HG03439 (cell line): ENCODE measurements around the gene LIPJ.

Experiments
- ATAC-seq: cut with Tn5 transposase; IDR thresholded peaks from one replicate; pipeline ENCODE4 v1.9.1; 2021; ENCODE audit warnings: mild to moderate bottlenecking, moderate library complexity; ENCODE audit not compliant: unreplicated experiment

The LIPJ gene

GRCh38 chr10:88594482-88594881 lies 7.9 kb downstream of the LIPJ start:
- no peak for ATAC-seq

- ATAC-seq, result peak; percentile 80
These were observed 11.5 kb downstream of the LIPJ start for GRCh38 chr10:88598055-88598454.

GRCh38 chr10:88608052-88608732 lies 21.6 kb downstream of the LIPJ start:
- ATAC-seq, result no peak

GRCh38 chr10:88608780-88609179 lies 22.2 kb downstream of the LIPJ start:
- ATAC-seq, result no peak

- no peak for ATAC-seq
These were observed 29.9 kb downstream of the LIPJ start for GRCh38 chr10:88616250-88616977.

- ATAC-seq, result no peak
These were observed 31.3 kb downstream of the LIPJ start for GRCh38 chr10:88617772-88618300.

GRCh38 chr10:88618496-88618895 lies 31.9 kb downstream of the LIPJ start:
- no peak for ATAC-seq

- ATAC-seq, result no peak
These were observed 33.9 kb downstream of the LIPJ start for GRCh38 chr10:88620441-88620840.

- no peak for ATAC-seq
These were observed 37.3 kb downstream of the LIPJ start for GRCh38 chr10:88623835-88624234.

- no peak for ATAC-seq
These were observed 38.3 kb downstream of the LIPJ start for GRCh38 chr10:88624840-88625239.

GRCh38 chr10:88640186-88640585 lies 53.6 kb downstream of the LIPJ start:
- ATAC-seq, result no peak

GRCh38 chr10:88642209-88642608 lies 55.6 kb downstream of the LIPJ start:
- ATAC-seq, result no peak

GRCh38 chr10:88642963-88643362 lies 56.4 kb downstream of the LIPJ start:
- no peak for ATAC-seq

- ATAC-seq, result no peak
These were observed 60.6 kb downstream of the LIPJ start for GRCh38 chr10:88647061-88647615.

- ATAC-seq, result no peak
These were observed 64.6 kb downstream of the LIPJ start for GRCh38 chr10:88651101-88651551.

- no peak for ATAC-seq
These were observed 66.1 kb downstream of the LIPJ start for GRCh38 chr10:88652616-88653015.
